H1 (cell line): Measurements from ENCODE around the gene CTAGE1.

Experiments
- CHD2 ChIP-seq: IDR thresholded peaks from 2 replicates; pipeline ENCODE4 v1.6.1; 2012; ENCODE audit warnings: low read length, improper control_type of control experiment
- CTCF ChIP-seq, 3 experiments: IDR thresholded peaks; 1 replicate in 2 of 3; 2 replicates in 1 of 3; pipeline versions ENCODE4 v1.5.1 to v1.6.1; 2011; ENCODE audit warnings: low read length in 3 of 3, mild to moderate bottlenecking in 3 of 3, inconsistent platforms in 2 of 3, low read depth in 1 of 3, moderate library complexity in 1 of 3; ENCODE audit not compliant: insufficient read depth in 1 of 3; ENCODE audit errors: control extremely low read depth in 1 of 3
- POLR2A ChIP-seq, 2 experiments: IDR thresholded peaks; 1 replicate in 1 of 2; 2 replicates in 1 of 2; pipeline ENCODE4 v1.6.1; 2011; ENCODE audit warnings: low read depth in 2 of 2, low read length in 2 of 2, mild to moderate bottlenecking in 2 of 2; ENCODE audit errors: control extremely low read depth in 1 of 2
- RAD21 ChIP-seq, 2 experiments: IDR thresholded peaks in 1 of 2; conservative IDR thresholded peaks in 1 of 2; 2 replicates each; pipeline ENCODE4 v1.6.1; 2011; ENCODE audit warnings: low read depth in 2 of 2, low read length in 2 of 2, improper control_type of control experiment in 1 of 2, inconsistent platforms in 1 of 2, mild to moderate bottlenecking in 1 of 2, moderate library complexity in 1 of 2
- SIN3A ChIP-seq, 2 experiments: IDR thresholded peaks in 1 of 2; conservative IDR thresholded peaks in 1 of 2; 2 replicates each; pipeline ENCODE4 v1.6.1; 2011 to 2012; ENCODE audit warnings: low read length in 2 of 2, improper control_type of control experiment in 1 of 2, low read depth in 1 of 2, mild to moderate bottlenecking in 1 of 2
- TAF1 ChIP-seq: IDR thresholded peaks from 2 replicates; pipeline ENCODE4 v1.6.1; 2011; ENCODE audit warnings: mild to moderate bottlenecking, low read depth, low read length
- ZNF274 ChIP-seq: IDR thresholded peaks from 2 replicates; pipeline ENCODE4 v1.7.0; 2012; ENCODE audit warnings: low read length, borderline replicate concordance; ENCODE audit errors: extremely low read depth

GRCh38 chr18:22363867-22364463, 53.8 kb downstream of the CTAGE1 start:
- TF ChIP-seq SIN3A (conservative IDR thresholded peaks at IDR 0.05 in 1 of 2, IDR thresholded peaks at IDR 0.05 in 1 of 2; ENCODE audit: low read depth in 1 of 2, low read length in 2 of 2) = no peak
- no peak for TF ChIP-seq TAF1
- TF ChIP-seq CTCF (IDR thresholded peaks at IDR 0.05; ENCODE audit: control extremely low read depth in 1 of 3, insufficient read depth in 1 of 3, low read depth in 1 of 3, low read length in 3 of 3) = peak in 2 of 3 experiments; percentile 24 to 31; a peak in 2 of 4 replicates
- TF ChIP-seq CHD2 = no peak
- TF ChIP-seq POLR2A (IDR thresholded peaks at IDR 0.05; ENCODE audit: control extremely low read depth in 1 of 2, low read depth in 2 of 2, low read length in 2 of 2) = no peak
- no peak for TF ChIP-seq ZNF274
- TF ChIP-seq RAD21 (IDR thresholded peaks at IDR 0.05 in 1 of 2, conservative IDR thresholded peaks at IDR 0.05 in 1 of 2; ENCODE audit: low read depth in 2 of 2, low read length in 2 of 2) = peak; percentile 32 to 47; a peak in 3 of 4 replicates
